ENCODE measurements around the gene RIT2. TPM values are rescaled to one million over a fixed set of nuclear protein-coding genes. Genes with fewer than 3 reads are reported as not detected.

The RIT2 gene
- total and polyA plus RNA-seq, 2 of the 4 experiments (the other 2 are of a cell fraction) = not detected

GRCh38 chr18:42850174-42851083, 265.1 kb downstream of the RIT2 start (continued):
- TF ChIP-seq MAZ (IDR thresholded peaks at IDR 0.05; ENCODE audit: borderline replicate concordance, low read depth, low read length) = no peak

- no peak overlapping the region for H2AK9ac ChIP-seq (replicated peaks; ENCODE audit: low read depth, low read length, poor library complexity)
- no peak overlapping the region for H4K5ac ChIP-seq (ENCODE audit: low read depth, low read length)
- no peaks in the 10 kb centered on the region for H3K36me3 ChIP-seq (ENCODE audit: control insufficient read depth, insufficient read depth, low read length)
- BruUV-seq (replicated peaks) = no TSS peak
- no peak overlapping the region for H3K14ac ChIP-seq (replicated peaks; ENCODE audit: low read depth, low read length)
- H3K4ac ChIP-seq (ENCODE audit: low read depth, low read length) = no peak overlapping the region
- intact Hi-C loops (cut with micrococcal nuclease) = no loop called here
- H3K79me1 ChIP-seq (ENCODE audit: low read depth in 1 of 2, low read length in 2 of 2) = no peaks in the 10 kb centered on the region
- H3K18ac ChIP-seq (ENCODE audit: low read depth, low read length) = no peak overlapping the region
- H3K27me3 ChIP-seq (ENCODE audit: control insufficient read depth, insufficient read depth, low read length) = no peaks in the 10 kb centered on the region
- H2BK15ac ChIP-seq (ENCODE audit: low read depth, low read length) = no peak overlapping the region
- POLR2A ChIA-PET (ENCODE audit: unreplicated experiment) = no interaction called here
- H3K27ac ChIP-seq (ENCODE audit: insufficient read depth, low read length) = no peak overlapping the region
- no peak overlapping the region for H3K4me3 ChIP-seq (ENCODE audit: insufficient read depth, low read depth, low read length)
- no peak overlapping the region for H3K4me2 ChIP-seq (ENCODE audit: low read depth, low read length)
- no peak for ATAC-seq (ENCODE audit: low read depth)
- no peaks in the 10 kb centered on the region for H3K4me1 ChIP-seq (ENCODE audit: control insufficient read depth, insufficient read depth, low read length)
- no peak overlapping the region for H3K23ac ChIP-seq (ENCODE audit: low read depth, low read length)
- no peaks in the 10 kb centered on the region for H3K9me1 ChIP-seq (ENCODE audit: insufficient read depth, low read length)
- CTCF ChIA-PET = no interaction called here
- in situ Hi-C loops (cut with MboI; ENCODE audit: low sequenced_read_pairs) = no loop called here
- 0 out of 2 replicates have a peak, but pooled peaks cover under 1% of the 10 kb centered on the region for H3K9me3 ChIP-seq (ENCODE audit: control insufficient read depth, insufficient read depth, low read length)
- H2BK5ac ChIP-seq (ENCODE audit: low read depth, low read length, poor library complexity, severe bottlenecking) = no peak overlapping the region
- H4K91ac ChIP-seq (ENCODE audit: insufficient read depth, low read depth, low read length) = no peak overlapping the region
- whole genome bisulfite sequencing, 2 experiments (ENCODE audit: extremely low coverage in 2 of 2, insufficient read length in 1 of 2) = no CpG with 5 or more reads among the region's 1 CpG
- no peak overlapping the region for H2AFZ ChIP-seq (replicated peaks; ENCODE audit: low read length, poor library complexity)
- H3K9ac ChIP-seq (ENCODE audit: low read depth, low read length) = no peak overlapping the region
- H2AK5ac ChIP-seq (ENCODE audit: low read depth, low read length) = no peak overlapping the region
- no peaks in the 10 kb centered on the region for H4K20me1 ChIP-seq (ENCODE audit: insufficient read depth, low read length)
- DNase-seq = no peak
- H2BK20ac ChIP-seq (ENCODE audit: low read depth, low read length) = no peak overlapping the region
- dilution Hi-C loops (cut with HindIII; ENCODE audit: low sequenced_read_pairs, unreplicated experiment) = no loop called here
- no peak overlapping the region for H4K8ac ChIP-seq (ENCODE audit: low read depth in 2 of 2, low read length in 2 of 2)
- H3K56ac ChIP-seq (ENCODE audit: extremely low read depth, insufficient read depth, low read length) = no peak overlapping the region
- H2BK120ac ChIP-seq (ENCODE audit: low read depth, low read length) = no peak overlapping the region
- no peak for TF ChIP-seq MAFK (IDR thresholded peaks at IDR 0.05; ENCODE audit: low read depth, low read length)
- no peak for TF ChIP-seq USF2 (IDR thresholded peaks at IDR 0.05; ENCODE audit: low read depth, low read length)
- no peak for TF ChIP-seq CTCF (conservative IDR thresholded peaks at IDR 0.05; ENCODE audit: low read depth, low read length)
- TF ChIP-seq MXI1 (IDR thresholded peaks at IDR 0.05; ENCODE audit: borderline replicate concordance, low read depth, low read length) = no peak
- no peak for TF ChIP-seq MAZ (IDR thresholded peaks at IDR 0.05; ENCODE audit: borderline replicate concordance, low read depth, low read length)
- TF ChIP-seq SMC3 (IDR thresholded peaks at IDR 0.05; ENCODE audit: low read depth, low read length) = no peak
- TF ChIP-seq BHLHE40 (IDR thresholded peaks at IDR 0.05; ENCODE audit: low read depth, low read length) = no peak
- no peak for TF ChIP-seq CHD1 (IDR thresholded peaks at IDR 0.05; ENCODE audit: low read depth, low read length)
- no peak for TF ChIP-seq RAD21 (IDR thresholded peaks at IDR 0.05; ENCODE audit: low read length)
- TF ChIP-seq NFE2L2 (IDR thresholded peaks at IDR 0.05; ENCODE audit: low read depth, low read length) = no peak
- TF ChIP-seq RFX5 (IDR thresholded peaks at IDR 0.05; ENCODE audit: low read depth, low read length) = no peak
- no peak for TF ChIP-seq RCOR1 (IDR thresholded peaks at IDR 0.05; ENCODE audit: insufficient replicate concordance, low read length)
- no peak for TF ChIP-seq FOS (IDR thresholded peaks at IDR 0.05; ENCODE audit: low read depth, low read length)
- no peak for TF ChIP-seq CEBPB (IDR thresholded peaks at IDR 0.05; ENCODE audit: low read depth, low read length)
These were observed 276.1 kb downstream of the RIT2 start for GRCh38 chr18:42839408-42839807.
